ENCODE data around the gene C19orf85. TPM values are rescaled to one million over a fixed set of nuclear protein-coding genes. Genes with fewer than 3 reads are reported as not detected.

Gene C19orf85
- polyA plus RNA-seq, 1 experiment, result not detected

GRCh38 chr19:55483706-55484592, 19.4 kb upstream of the C19orf85 start:
- POLR2A ChIA-PET, result interaction anchor here (1.5 kb wide), 1 partner anchor 10 kb away, joined by 4 read pairs; no protein-coding TSS in a partner anchor
- no peak for TF ChIP-seq CTCF (IDR thresholded peaks at IDR 0.05; ENCODE audit: low read depth, low read length)

GRCh38 chr19:55482967-55483705, 18.6 kb upstream of the C19orf85 start:
- ChIA-PET CTCF (interaction anchor here (1.1 to 5.5 kb wide), 2 partner anchors 16 to 21 kb away, joined by 5 to 42 read pairs; no protein-coding TSS in a partner anchor), POLR2A (no interaction called here)
- TF ChIP-seq CTCF (IDR thresholded peaks at IDR 0.05; ENCODE audit: low read depth, low read length), result no peak
- H3K27me3 ChIP-seq (ENCODE audit: control insufficient read depth, insufficient read depth, low read length), result no peaks in the 10 kb centered on the region
- no peak overlapping the region for H3K27ac ChIP-seq (ENCODE audit: low read depth, low read length)
- H3K9me3 ChIP-seq (ENCODE audit: control insufficient read depth, insufficient read depth, low read length), result no peaks in the 10 kb centered on the region; the same call in 1 of the 2 replicates
- no peak for DNase-seq (ENCODE audit: low read depth, low spot score)
- H3K4me3 ChIP-seq (ENCODE audit: low read depth, low read length), result no peak overlapping the region

More at GRCh38 chr19:55483706-55484592, 19.4 kb upstream of the C19orf85 start:
- peak overlapping the region; percentile 11 for H3K27ac ChIP-seq (ENCODE audit: low read depth, low read length)
- no peak for DNase-seq (ENCODE audit: low read depth, low spot score)
- CTCF ChIA-PET, result interaction anchor here (1.1 to 6.4 kb wide), 3 partner anchors 17 to 20 kb away, joined by 5 to 67 read pairs (median 42); no protein-coding TSS in a partner anchor
- H3K9me3 ChIP-seq (ENCODE audit: control insufficient read depth, insufficient read depth, low read length), result no peaks in the 10 kb centered on the region; the same call in 1 of the 2 replicates
- peak overlapping the region; percentile 77; the same call in 1 of the 2 replicates for H3K4me3 ChIP-seq (ENCODE audit: low read depth, low read length)
- H3K27me3 ChIP-seq (ENCODE audit: control insufficient read depth, insufficient read depth, low read length), result no peaks in the 10 kb centered on the region

- TF ChIP-seq CTCF (IDR thresholded peaks at IDR 0.05; ENCODE audit: low read depth, low read length), result no peak
- H3K4me3 ChIP-seq (ENCODE audit: low read depth, low read length), result no peak overlapping the region
- DNase-seq (ENCODE audit: low read depth, low spot score), result no peak
- no peaks in the 10 kb centered on the region for H3K27me3 ChIP-seq (ENCODE audit: control insufficient read depth, insufficient read depth, low read length)
- CTCF ChIA-PET, result interaction anchor here (1.1 kb wide), 1 partner anchor 15 kb away, joined by 5 read pairs; no protein-coding TSS in a partner anchor
- no peak overlapping the region for H3K27ac ChIP-seq (ENCODE audit: low read depth, low read length)
- POLR2A ChIA-PET, result no interaction called here
- no peaks in the 10 kb centered on the region; the same call in 1 of the 2 replicates for H3K9me3 ChIP-seq (ENCODE audit: control insufficient read depth, insufficient read depth, low read length)
Observed at GRCh38 chr19:55482156-55482961, 17.8 kb upstream of the C19orf85 start.

GRCh38 chr19:55481794-55482155, 17.2 kb upstream of the C19orf85 start:
- ChIA-PET CTCF (no interaction called here), POLR2A (no interaction called here)
- no peaks in the 10 kb centered on the region; the same call in 1 of the 2 replicates for H3K9me3 ChIP-seq (ENCODE audit: control insufficient read depth, insufficient read depth, low read length)
- TF ChIP-seq CTCF (IDR thresholded peaks at IDR 0.05; ENCODE audit: low read depth, low read length), result no peak
- H3K27me3 ChIP-seq (ENCODE audit: control insufficient read depth, insufficient read depth, low read length), result no peaks in the 10 kb centered on the region
- H3K27ac ChIP-seq (ENCODE audit: low read depth, low read length), result no peak overlapping the region
- DNase-seq (ENCODE audit: low read depth, low spot score), result no peak
- H3K4me3 ChIP-seq (ENCODE audit: low read depth, low read length), result no peak overlapping the region
